ENCODE data around the gene MPIG6B. TPM values are rescaled to one million over a fixed set of nuclear protein-coding genes. Genes with fewer than 3 reads are reported as not detected.
A peak's percentile ranks its signal among the peaks of the same experiment; 100 is the strongest.

Gene MPIG6B
- polyA plus RNA-seq, 3 donors = 0.09 to 0.75 (median 0.68) TPM

GRCh38 chr6:31680226-31681134, 42.7 kb upstream of the MPIG6B start, which contains the start of gene LY6G5C:
Gene LY6G5C, minus strand, starts transcription at chr6:31681067. Its CDS starts 694 bp downstream, at chr6:31680373.
- peak within 1 kb of the TSS; percentile 93 for H3K4me2 ChIP-seq (replicated peaks; ENCODE audit: extremely low read depth, low read length, poor library complexity, severe bottlenecking)
- Mint-ChIP-seq H3K27ac (peak within 1 kb of the TSS; percentile 14 to 79 (median 72)), H3K9me3 (peaks cover 0 to 4% (median 0%) of the 10 kb centered on the region in 7 donors), H3K4me1 (peaks cover 37% of the 10 kb centered on the region), H3K4me3 (peak within 1 kb of the TSS; percentile 84 to 91), H3K27me3 (ENCODE audit: low read depth in 3 of 3) (peaks cover 8 to 10% (median 10%) of the 10 kb centered on the region in 3 donors), H3K36me3 (peaks cover 12 to 22% of the 10 kb centered on the region in 2 donors)
- peaks cover 3 to 15% of the 10 kb centered on the region in 2 donors for H3K36me3 ChIP-seq (replicated peaks in 1 of 2; ENCODE audit: control insufficient read depth in 1 of 2, insufficient read depth in 2 of 2, low read length in 2 of 2)
- 7% methylated on average over 14 of the region's 17 CpGs for WGBS (ENCODE audit: insufficient coverage)
- peak within 1 kb of the TSS; percentile 57 for H3K9ac ChIP-seq (ENCODE audit: insufficient read depth, low read length, poor library complexity, severe bottlenecking)
- peak within 1 kb of the TSS in 1 of 2 donors; percentile 17 for H3K27ac ChIP-seq (ENCODE audit: low read depth in 1 of 2, low read length in 2 of 2)
- no peaks in the 10 kb centered on the region for H4K20me1 ChIP-seq (ENCODE audit: insufficient read depth, low read length)
- peak within 1 kb of the TSS; percentile 95 for H2AFZ ChIP-seq (ENCODE audit: insufficient read depth, low read depth, low read length, poor library complexity, severe bottlenecking)
- H3K79me2 ChIP-seq (ENCODE audit: insufficient read depth, low read length) = no peaks in the 10 kb centered on the region
- peak; percentile 74 to 79 (median 76) for DNase-seq
- H3K27me3 ChIP-seq (ENCODE audit: control insufficient read depth in 2 of 2, insufficient read depth in 2 of 2, low read length in 2 of 2) = peaks cover 0 to 4% of the 10 kb centered on the region in 2 donors
- intact Hi-C loops (cut with micrococcal nuclease) = loop anchor here (2.0 to 5.0 kb wide), 3 partner anchors 46 to 187 kb away; no protein-coding TSS in a partner anchor
- H3K9me3 ChIP-seq (replicated peaks in 1 of 2; ENCODE audit: control insufficient read depth in 1 of 2, insufficient read depth in 1 of 2, low read length in 2 of 2) = no peaks in the 10 kb centered on the region
- H3K4me1 ChIP-seq (ENCODE audit: control insufficient read depth in 1 of 2, insufficient read depth in 2 of 2, low read length in 2 of 2) = peaks cover 26 to 28% of the 10 kb centered on the region in 2 donors
- TF ChIP-seq, protein P1, sequence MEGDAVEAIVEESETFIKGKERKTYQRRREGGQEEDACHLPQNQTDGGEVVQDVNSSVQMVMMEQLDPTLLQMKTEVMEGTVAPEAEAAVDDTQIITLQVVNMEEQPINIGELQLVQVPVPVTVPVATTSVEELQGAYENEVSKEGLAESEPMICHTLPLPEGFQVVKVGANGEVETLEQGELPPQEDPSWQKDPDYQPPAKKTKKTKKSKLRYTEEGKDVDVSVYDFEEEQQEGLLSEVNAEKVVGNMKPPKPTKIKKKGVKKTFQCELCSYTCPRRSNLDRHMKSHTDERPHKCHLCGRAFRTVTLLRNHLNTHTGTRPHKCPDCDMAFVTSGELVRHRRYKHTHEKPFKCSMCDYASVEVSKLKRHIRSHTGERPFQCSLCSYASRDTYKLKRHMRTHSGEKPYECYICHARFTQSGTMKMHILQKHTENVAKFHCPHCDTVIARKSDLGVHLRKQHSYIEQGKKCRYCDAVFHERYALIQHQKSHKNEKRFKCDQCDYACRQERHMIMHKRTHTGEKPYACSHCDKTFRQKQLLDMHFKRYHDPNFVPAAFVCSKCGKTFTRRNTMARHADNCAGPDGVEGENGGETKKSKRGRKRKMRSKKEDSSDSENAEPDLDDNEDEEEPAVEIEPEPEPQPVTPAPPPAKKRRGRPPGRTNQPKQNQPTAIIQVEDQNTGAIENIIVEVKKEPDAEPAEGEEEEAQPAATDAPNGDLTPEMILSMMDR (IDR thresholded peaks at IDR 0.05) = peak; percentile 72
- peak within 1 kb of the TSS; percentile 41 to 76 (median 65) for H3K4me3 ChIP-seq (replicated peaks in 1 of 3; ENCODE audit: low read depth in 2 of 3, low read length in 3 of 3)

DNA sequence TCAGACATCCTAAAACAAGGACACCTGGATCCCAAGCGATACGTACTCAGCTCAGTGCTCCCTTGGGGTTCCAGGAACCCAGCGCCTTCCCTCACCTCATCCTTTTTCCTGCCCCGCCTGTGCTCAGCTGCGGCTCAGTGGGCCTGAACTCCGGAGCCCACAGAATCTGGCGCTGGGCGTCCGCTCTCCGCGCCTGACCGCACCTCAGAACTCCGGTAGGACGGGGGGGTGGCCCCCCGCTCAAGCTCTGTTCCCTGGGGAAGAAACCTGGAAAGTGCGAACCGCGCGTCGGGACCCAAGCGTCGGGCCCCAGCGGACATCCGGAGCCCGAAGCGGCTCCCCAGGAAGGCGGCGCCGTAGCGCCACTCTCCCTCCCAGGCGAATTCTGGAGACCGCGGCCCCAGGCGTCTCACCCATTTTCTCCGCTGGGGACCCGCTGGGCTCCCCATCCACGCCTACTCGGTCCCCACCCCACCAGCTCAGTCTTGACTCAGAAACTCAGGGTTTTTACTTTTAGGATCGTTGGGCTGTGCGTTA, 42.0 kb upstream of the MPIG6B start:
- Mint-ChIP-seq H3K36me3 (peaks cover 18 to 27% of the 10 kb centered on the region in 2 donors), H3K4me1 (peaks cover 35% of the 10 kb centered on the region), H3K4me3 (peak overlapping the region; percentile 84 to 91), H3K27me3 (ENCODE audit: low read depth in 3 of 3) (peaks cover 8 to 10% (median 10%) of the 10 kb centered on the region in 3 donors), H3K9me3 (peaks cover 0 to 4% (median 0%) of the 10 kb centered on the region in 7 donors), H3K27ac (peak overlapping the region; percentile 14 to 77 (median 42))
- Histone ChIP-seq H3K79me2 (ENCODE audit: insufficient read depth, low read length) (no peaks in the 10 kb centered on the region), H3K4me2 (replicated peaks; ENCODE audit: extremely low read depth, low read length, poor library complexity, severe bottlenecking) (peak overlapping the region; percentile 93), H3K27ac (ENCODE audit: low read depth in 1 of 2, low read length in 2 of 2) (peak overlapping the region in 1 of 2 donors; percentile 17), H4K20me1 (ENCODE audit: insufficient read depth, low read length) (no peaks in the 10 kb centered on the region), H3K27me3 (ENCODE audit: control insufficient read depth in 2 of 2, insufficient read depth in 2 of 2, low read length in 2 of 2) (peaks cover 0 to 4% of the 10 kb centered on the region in 2 donors), H3K9ac (ENCODE audit: insufficient read depth, low read length, poor library complexity, severe bottlenecking) (peak overlapping the region; percentile 57), H3K4me1 (ENCODE audit: control insufficient read depth in 1 of 2, insufficient read depth in 2 of 2, low read length in 2 of 2) (peaks cover 26 to 28% of the 10 kb centered on the region in 2 donors), H3K9me3 (replicated peaks in 1 of 2; ENCODE audit: control insufficient read depth in 1 of 2, insufficient read depth in 1 of 2, low read length in 2 of 2) (no peaks in the 10 kb centered on the region), H3K36me3 (replicated peaks in 1 of 2; ENCODE audit: control insufficient read depth in 1 of 2, insufficient read depth in 2 of 2, low read length in 2 of 2) (peaks cover 5 to 22% of the 10 kb centered on the region in 2 donors), H2AFZ (ENCODE audit: insufficient read depth, low read depth, low read length, poor library complexity, severe bottlenecking) (peak overlapping the region; percentile 95), H3K4me3 (replicated peaks in 1 of 3; ENCODE audit: low read depth in 2 of 3, low read length in 3 of 3) (peak overlapping the region; percentile 41 to 76 (median 65))
- TF ChIP-seq, protein P1 (IDR thresholded peaks at IDR 0.05) = no peak
- intact Hi-C loops (cut with micrococcal nuclease) = loop anchor here (2.0 to 5.0 kb wide), 3 partner anchors 46 to 186 kb away; no protein-coding TSS in a partner anchor
- WGBS (ENCODE audit: insufficient coverage) = 0% methylated on average over 32 of the region's 40 CpGs
- peak in 2 of 3 donors; percentile 39 to 48 for DNase-seq
